Stimulated activated CD4-positive, alpha-beta T cell treated with anti-CD3 and anti-CD28 coated beads, Interleukin-2, amount 100 ng/mL, for 4 hours (primary cell): Measurements from ENCODE around the gene PLB1.
"Not testable (repeated sequence)": the region's sequence is repeated elsewhere in the genome, so short reads cannot be mapped to it uniquely, and the experiment has no call there.

Source experiments
- DNase-seq: peaks from one replicate; pipeline ENCODE4 v3.0.0-alpha.2; 2020; ENCODE audit warnings: low read depth

The PLB1 gene

GRCh38 chr2:28469947-28470535 is 25.8 kb upstream of the PLB1 start:
- DNase-seq: no peak

- no peak for DNase-seq
These were observed 25.1 kb upstream of the PLB1 start for GRCh38 chr2:28470759-28471158.

GRCh38 chr2:28471214-28471613 is 24.6 kb upstream of the PLB1 start:
- no peak for DNase-seq

- DNase-seq: no peak
These were observed 24.1 kb upstream of the PLB1 start for GRCh38 chr2:28471701-28472236.

GRCh38 chr2:28472641-28473040 is 23.2 kb upstream of the PLB1 start:
- not testable (repeated sequence) for DNase-seq

- no peak for DNase-seq
These were observed 20.7 kb upstream of the PLB1 start for GRCh38 chr2:28475088-28475595.

GRCh38 chr2:28477087-28477486 is 18.8 kb upstream of the PLB1 start:
- DNase-seq: no peak

GRCh38 chr2:28477645-28478044 is 18.2 kb upstream of the PLB1 start:
- DNase-seq: no peak

- no peak for DNase-seq
These were observed 15.3 kb upstream of the PLB1 start for GRCh38 chr2:28480403-28481049.

- no peak for DNase-seq
These were observed 14.0 kb upstream of the PLB1 start for GRCh38 chr2:28481905-28482304.

- no peak for DNase-seq
These were observed 11.0 kb upstream of the PLB1 start for GRCh38 chr2:28484835-28485234.

- no peak for DNase-seq
These were observed 9.3 kb upstream of the PLB1 start for GRCh38 chr2:28486526-28486925.

- no peak for DNase-seq
These were observed 8.6 kb upstream of the PLB1 start for GRCh38 chr2:28487258-28487657.

GRCh38 chr2:28488083-28488830 is 7.6 kb upstream of the PLB1 start:
- DNase-seq: no peak

- no peak for DNase-seq
These were observed 6.8 kb upstream of the PLB1 start for GRCh38 chr2:28488858-28489575.

GRCh38 chr2:28490558-28490957 is 5.3 kb upstream of the PLB1 start:
- DNase-seq: no peak

GRCh38 chr2:28492282-28492681 is 3.6 kb upstream of the PLB1 start:
- no peak for DNase-seq

GRCh38 chr2:28493636-28494035 is 2.2 kb upstream of the PLB1 start:
- no peak for DNase-seq

- DNase-seq: no peak
These were observed 921 bp downstream of the PLB1 start for GRCh38 chr2:28496781-28497180.

- no peak for DNase-seq
These were observed 1.3 kb downstream of the PLB1 start for GRCh38 chr2:28497206-28497605.

GRCh38 chr2:28499282-28499681 is 3.4 kb downstream of the PLB1 start:
- no peak for DNase-seq

- no peak for DNase-seq
These were observed 9.5 kb downstream of the PLB1 start for GRCh38 chr2:28505361-28505760.
